IPS-NIHi7 (cell line): ENCODE results near the gene AFG3L2.

Experiments
- DNase-seq: peaks from one replicate; pipeline ENCODE4 v3.0.0; 2012; ENCODE audit warnings: mixed read lengths; ENCODE audit errors: extremely low spot score

The AFG3L2 gene

DNA sequence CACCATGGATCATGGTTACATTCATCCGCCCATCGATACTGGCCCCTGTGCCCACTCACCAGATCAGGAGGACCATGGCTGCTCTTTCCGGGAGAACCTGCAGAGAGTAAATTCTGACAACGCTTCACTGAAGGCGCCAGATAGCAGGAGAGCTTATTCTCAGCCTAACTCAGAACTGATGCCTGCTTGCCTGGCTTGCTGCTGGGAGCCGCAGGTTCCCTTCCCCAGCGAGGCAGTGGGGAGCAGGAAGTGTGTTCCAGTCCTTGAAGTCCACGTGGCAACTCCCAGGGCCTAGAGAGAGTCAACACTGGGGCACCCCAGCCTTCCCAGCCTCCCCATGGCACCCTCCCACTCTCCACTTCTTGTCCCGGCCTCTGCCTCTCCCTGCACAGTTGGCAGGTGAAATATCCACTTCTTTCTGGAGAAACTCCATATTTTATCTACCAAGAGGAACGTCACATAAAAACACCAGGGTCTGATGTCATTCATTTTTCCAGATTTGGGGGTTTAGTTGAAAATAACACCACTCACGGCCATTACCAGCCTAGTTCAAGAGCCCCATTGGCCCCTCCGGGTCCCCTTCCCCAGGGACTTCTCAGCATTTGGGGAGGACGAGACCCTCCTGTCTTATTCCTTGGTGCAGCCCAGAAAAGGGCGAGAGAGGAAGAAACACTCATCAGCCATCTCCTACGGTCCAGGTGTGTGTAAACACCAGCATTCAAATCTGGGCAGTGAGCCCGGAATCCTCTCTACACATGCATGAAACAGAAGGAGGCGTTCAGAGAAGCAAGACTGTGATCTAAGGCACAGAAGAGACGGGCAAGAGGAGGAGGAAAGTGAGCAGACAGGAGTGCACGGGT, 72.4 kb downstream of the AFG3L2 start:
- DNase-seq = no peak

GRCh38 chr18:12302391-12303147, 74.5 kb downstream of the AFG3L2 start:
- DNase-seq = no peak

DNA sequence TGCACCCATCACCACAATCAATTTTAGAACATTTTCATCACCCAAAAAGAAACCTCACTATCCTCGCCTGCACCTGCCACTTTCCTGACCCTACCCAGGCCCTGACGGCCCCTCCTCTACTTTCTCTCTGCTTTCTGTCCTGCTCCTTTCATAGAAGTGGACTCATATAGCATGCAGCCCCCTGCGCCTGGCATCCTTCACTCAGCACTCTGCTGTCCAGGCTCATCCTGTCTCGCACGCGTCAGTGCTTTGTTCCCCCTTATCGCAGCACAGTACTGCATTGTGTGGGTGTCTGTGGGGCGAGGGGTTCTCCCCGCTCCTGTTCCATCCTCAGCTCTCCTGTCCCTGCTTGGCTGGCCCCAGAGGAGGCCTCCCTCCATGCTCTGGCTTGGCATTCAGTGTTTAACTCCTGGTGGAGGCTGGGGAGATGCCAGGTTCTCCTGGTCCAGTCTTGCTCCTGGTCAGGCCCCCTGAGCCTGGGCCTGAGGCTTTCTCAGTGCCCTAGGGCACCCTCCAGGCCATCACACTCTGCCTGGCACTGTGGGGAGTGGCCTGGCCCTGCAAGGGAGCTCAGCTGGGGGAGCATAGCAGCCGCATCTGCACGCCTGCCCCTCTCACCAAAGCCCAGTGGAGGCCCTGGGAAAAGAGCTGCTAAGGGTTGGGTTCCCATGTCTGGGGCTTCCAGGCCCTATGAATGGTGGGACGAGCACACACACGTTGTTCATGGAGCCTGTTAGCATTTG, 75.6 kb downstream of the AFG3L2 start:
- no peak for DNase-seq

DNA sequence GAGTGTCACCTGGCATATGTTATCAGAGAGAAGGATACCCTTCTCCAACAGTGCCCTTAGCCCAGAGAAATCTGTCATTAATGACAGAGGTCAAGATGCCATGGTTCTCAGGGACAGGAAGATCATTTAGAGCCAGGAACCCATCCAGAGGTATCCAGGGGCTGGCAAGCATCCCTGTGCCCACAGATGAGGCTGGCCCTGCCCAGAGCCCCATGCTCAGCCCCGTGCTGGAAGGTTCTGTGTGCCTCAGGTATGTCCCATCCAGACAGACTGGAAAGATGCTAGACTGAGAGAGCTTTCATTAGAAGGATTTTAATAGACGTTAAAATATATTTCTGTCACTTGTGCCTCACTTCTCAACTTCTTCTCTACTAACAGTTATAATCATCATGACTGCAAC, 77.2 kb downstream of the AFG3L2 start:
- DNase-seq = no peak

GRCh38 chr18:12296457-12296856, 80.6 kb downstream of the AFG3L2 start:
- DNase-seq = no peak

GRCh38 chr18:12296087-12296403, 81.0 kb downstream of the AFG3L2 start:
- DNase-seq = no peak

GRCh38 chr18:12295389-12296086, 81.5 kb downstream of the AFG3L2 start:
- no peak for DNase-seq

- DNase-seq = no peak
Observed at GRCh38 chr18:12293831-12294230, 83.2 kb downstream of the AFG3L2 start.

DNA sequence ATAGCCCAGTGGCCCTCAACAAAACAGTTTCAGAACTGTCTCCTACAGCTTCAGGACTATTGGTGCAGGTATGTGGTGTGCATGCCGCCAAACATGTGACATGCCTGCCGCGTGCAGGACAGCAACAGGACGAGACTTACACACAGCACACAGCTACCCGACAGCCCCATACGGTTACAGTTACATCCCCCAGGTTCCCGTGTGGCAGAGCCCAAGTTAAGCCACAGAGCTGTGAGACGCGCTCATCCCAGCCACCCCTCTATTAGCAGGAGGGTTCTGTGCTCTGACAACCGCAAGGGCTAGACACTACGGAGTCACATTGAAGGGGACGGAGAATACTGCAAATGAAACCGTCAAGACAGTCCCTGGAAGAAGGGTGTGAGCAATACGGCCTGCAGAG, 85.3 kb downstream of the AFG3L2 start:
- DNase-seq = no peak

DNA sequence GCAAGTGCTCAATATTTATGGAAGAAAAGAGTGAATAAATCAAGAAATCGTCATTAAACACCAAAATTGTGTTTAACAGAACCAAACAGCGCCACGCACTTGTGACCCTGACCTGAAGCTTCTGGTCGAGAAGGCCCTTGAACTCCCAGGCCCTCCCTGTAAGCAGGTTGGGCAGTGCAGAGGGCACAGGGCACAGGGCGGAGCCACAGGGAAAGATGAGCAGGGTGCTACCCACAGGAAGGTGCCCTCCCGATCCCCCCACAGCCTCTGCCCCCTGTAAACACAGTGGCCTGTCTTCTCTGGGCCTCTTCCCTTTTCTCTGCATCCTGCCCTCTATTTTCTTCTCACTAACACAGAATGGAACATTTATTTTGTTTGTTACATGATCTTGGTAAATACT, 85.9 kb downstream of the AFG3L2 start:
- no peak for DNase-seq

DNA sequence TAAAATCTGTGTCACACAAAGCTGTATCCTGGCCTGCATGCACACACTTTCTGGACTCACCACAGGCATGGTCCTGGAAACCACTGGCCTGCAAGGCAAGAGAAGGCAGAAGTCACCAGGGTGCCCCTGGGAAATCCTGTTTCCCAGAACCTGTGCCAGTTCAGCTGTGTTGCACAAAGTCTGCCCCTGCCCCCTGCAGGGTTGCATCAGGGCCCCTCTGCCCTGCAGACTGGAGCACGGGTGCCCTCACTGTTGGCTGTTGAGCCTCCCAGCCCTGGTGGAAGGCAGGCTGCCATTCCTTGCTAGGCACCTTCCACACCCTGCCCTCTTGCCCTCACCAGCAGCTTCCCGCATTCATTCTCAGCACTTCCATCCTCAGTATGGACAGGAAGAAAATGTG, 86.9 kb downstream of the AFG3L2 start:
- no peak for DNase-seq

- no peak for DNase-seq
Observed at GRCh38 chr18:12288403-12288755, 88.6 kb downstream of the AFG3L2 start.

DNA sequence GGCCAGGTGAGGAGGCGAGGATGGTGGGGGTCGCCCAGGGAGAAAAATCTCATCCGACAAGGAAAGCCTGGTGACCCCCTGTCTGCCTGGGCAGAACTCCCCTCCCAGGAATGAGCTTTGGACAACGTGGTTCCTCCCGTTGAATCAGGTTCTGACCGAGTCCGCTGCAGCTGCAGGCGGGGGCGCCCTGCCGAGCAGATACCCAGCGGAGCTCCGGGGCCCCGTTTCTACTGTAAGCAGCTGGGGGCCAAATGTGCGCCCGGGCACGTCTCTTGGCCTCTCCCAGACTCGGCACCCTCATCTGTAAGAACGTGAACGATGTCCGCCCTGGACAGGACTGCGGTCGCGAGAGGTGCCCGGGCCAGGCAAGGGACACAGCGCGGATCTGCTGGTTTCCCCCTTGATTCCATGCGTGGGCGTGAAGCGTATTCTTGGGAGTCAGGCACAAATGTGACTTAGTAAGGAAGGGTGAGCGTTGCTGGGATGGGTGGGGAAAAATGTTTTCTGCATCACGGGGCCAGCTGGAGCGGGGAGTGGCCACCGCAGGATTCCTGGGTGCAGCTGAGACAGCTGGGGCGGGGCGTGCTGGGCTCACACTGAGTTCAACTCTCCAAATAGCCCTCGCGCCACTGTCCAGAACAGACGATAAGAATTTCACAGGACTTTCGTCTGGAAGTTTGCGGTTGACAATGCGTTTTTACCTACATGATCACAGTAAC, 89.2 kb downstream of the AFG3L2 start:
- DNase-seq = no peak

- DNase-seq = peak; percentile 43
Observed at GRCh38 chr18:12287131-12287681, 89.8 kb downstream of the AFG3L2 start.

DNA sequence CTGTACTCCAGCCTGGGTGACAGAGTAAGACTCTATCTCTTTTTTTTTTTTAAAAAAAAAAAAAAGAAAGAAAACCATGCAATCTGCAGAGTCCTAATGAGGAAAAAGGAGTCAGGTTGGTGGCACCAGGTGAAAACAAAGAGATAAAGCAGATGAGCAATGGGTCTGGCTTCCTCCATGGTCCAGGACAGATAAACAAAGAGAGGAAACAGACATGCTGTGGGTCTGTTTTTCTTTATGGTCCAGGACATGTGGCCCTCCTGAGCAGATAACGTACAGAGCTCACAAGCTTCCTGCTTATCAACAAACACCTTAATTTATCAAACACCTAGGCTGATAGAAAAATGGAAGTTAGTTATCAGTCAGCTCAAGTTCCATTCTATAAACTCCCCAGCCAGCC, 93.4 kb downstream of the AFG3L2 start:
- DNase-seq = no peak

DNA sequence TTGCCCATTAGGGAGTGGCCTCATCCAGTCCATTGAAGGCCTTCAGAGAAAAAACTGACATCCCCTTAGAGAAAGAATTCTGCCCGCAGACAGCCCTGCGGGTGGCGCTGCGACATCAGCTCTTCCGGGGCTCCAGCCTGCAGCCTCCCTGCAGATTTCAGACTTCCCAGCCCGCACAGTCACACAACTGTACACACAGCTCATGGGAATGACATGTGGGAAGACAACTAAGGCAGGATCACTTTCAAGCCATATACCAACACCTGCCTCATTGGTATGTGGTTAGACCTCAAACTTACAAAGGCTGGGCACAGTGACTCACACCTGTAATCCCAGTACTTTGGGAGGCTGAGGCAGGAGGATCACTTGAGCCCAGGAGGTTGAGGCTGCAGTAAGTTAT, 93.8 kb downstream of the AFG3L2 start:
- DNase-seq = peak; percentile 56

DNA sequence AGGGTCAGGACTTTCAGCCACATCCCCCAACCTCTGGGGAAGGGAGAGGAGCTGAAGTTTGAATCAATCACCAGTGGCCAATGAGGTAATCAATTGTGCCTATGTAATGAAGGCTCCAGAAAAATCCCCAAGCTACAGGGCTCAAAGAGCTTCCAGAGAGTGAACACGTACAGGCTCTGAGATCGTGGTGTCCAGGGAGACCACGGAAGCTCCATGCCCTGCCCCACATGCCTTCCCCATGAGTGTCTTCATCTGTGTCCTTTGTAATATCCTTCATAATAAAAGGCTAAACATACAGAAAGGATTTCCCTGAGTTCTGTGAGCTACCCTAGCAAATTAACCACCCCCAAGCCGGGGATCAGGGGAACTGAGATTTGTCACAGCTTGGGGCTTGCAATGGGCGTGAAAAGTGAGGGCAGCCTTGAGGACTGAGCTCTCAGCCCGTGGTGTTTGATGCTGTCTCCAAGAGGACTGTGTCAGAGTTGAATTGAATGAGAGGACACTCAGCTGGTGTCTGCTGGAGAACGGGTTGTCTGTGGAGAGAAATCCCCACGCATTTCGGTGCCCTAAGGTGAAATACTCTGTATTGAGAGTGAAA, 94.5 kb downstream of the AFG3L2 start:
- no peak for DNase-seq

GRCh38 chr18:12281861-12282260, 95.2 kb downstream of the AFG3L2 start:
- no peak for DNase-seq

DNA sequence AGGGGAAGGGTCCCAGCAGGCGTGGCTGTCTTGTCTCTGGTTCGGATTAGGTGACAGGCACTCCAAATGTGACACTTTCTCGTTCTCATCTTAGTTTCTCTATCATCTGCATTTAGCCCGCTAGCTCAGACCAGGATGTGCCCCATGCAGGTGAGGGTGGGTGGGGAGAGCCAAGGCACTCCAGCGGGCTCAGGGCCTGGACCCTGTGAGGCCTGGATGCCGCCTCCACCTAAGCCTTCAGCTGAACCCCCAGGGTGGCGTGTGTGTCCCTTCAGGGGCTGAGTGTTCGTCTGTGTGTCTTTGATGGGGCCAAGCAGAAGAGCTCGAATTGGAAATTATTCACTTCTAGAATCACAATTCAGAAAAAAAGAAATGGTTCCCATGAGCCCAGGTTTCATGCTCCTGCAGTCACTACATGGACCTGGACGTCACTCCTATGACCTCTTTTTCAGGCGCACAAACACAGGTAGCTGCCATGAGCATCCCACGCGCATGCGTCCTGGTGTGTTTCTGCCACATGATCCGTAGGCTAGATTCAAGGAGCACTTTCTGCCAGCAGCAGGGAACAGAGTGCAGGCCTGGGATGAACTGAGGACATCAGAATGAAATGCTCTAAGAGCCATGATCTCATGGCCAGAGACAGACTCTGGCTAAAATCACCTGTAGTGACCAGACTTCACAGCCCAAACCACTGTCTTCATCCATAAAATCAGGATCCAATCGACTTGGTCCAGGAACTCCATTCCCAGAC, 97.1 kb downstream of the AFG3L2 start:
- no peak for DNase-seq
